Colonic mucosa (tissue), 4 donors: Measurements from ENCODE around the gene RAD1. TPM values are rescaled to one million over a fixed set of nuclear protein-coding genes. Genes with fewer than 3 reads are reported as not detected.

Experiments
- DNase-seq: peaks from one replicate; pipeline ENCODE4 v3.0.0-alpha.2; 2020
- H3K27ac ChIP-seq: fragments of 200-600 bp; one replicate; pipeline ENCODE4 v1.8.0; 2021
- H3K27me3 ChIP-seq: fragments of 200-600 bp; one replicate; pipeline ENCODE4 v1.8.0; 2021
- H3K36me3 ChIP-seq: fragments of 200-600 bp; one replicate; pipeline ENCODE4 v1.8.0; 2021
- H3K4me1 ChIP-seq: fragments of 200-600 bp; one replicate; pipeline ENCODE4 v1.8.0; 2021; ENCODE audit warnings: mild to moderate bottlenecking
- H3K4me3 ChIP-seq: fragments of 200-600 bp; one replicate; pipeline ENCODE4 v1.8.0; 2021
- H3K9ac ChIP-seq, 2 donors: one replicate each; pipeline ENCODE4 v1.7.0; 2013; ENCODE audit warnings: control low read depth in 2 of 2, low read depth in 2 of 2, low read length in 2 of 2
- H3K9me3 ChIP-seq: fragments of 200-600 bp; one replicate; pipeline ENCODE4 v1.8.0; 2021
- intact Hi-C: fragments of 100-400 bp; cut with DNase I; formaldehyde crosslinking; loops from one replicate; pipeline ENCODE4 v1.14.1; 2022
- total RNA-seq, 2 donors: library from RNA; stranded (reverse); fragmentation: NEBNext Ultra II Directional in 1 of 2; extraction: Animal tissue kit (Norgen Biotek cat#: 25700) in 1 of 2; gene quantifications; one replicate each; pipeline ENCODE4 v1.2.1, GENCODE V29; 2021
- TF ChIP-seq, protein P1 (sequence below): fragments of 200-600 bp; IDR thresholded peaks from one replicate; pipeline ENCODE4 v1.8.0; 2022; ENCODE audit warnings: antibody characterized with exemption, mild to moderate bottlenecking
- donor health status: healthy.
- donor health status: DM: no; HTN: no; CAD: no.
- donor health status: DM: no; HTN: no; CAD: no.

Gene RAD1, protein sequence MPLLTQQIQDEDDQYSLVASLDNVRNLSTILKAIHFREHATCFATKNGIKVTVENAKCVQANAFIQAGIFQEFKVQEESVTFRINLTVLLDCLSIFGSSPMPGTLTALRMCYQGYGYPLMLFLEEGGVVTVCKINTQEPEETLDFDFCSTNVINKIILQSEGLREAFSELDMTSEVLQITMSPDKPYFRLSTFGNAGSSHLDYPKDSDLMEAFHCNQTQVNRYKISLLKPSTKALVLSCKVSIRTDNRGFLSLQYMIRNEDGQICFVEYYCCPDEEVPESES
- 10 to 100 TPM; 12.6 to 17.4 TPM for total RNA-seq

DNA sequence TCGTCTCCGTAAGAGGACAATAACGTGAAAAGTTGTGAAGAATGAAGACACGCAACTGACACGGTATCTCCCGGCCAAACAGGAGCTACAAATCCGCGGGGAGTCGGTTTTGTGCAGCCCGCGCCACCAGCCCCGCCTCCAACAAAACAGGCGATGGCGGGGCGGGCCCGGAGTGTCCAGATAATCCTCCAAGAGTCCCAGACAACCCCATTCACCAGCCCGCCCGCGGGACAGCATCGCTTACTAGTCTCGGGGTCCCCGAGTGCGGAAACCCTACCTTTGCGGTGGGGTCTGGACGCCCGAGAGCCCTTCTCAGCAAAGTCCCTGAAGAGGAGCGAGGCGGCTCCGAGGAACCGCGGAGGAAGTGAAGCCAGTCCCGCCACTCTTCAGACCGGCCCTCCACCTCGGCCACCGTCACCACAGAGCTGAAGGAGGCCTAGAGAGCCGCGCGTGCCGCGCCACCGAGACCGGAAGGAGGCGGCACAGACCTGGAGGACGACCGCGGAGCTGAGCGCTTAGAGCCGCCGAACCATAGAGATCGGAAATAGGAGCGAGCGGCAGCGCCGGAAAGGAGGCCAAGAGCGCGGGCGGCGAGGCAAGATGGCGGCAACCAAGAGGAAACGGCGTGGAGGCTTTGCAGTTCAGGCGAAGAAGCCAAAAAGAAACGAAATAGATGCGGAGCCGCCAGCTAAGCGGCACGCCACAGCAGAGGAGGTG is at the start of gene RAD1, which contains the start of gene BRIX1:
Gene RAD1, minus strand, starts transcription at position 366 of the 717 bp plus-strand sequence. CDS start 612 bp downstream, outside the sequence.
Gene BRIX1, plus strand, starts transcription at position 573 of the 717 bp plus-strand sequence. Its CDS starts 28 bp downstream, at position 601.
- Histone ChIP-seq H3K4me3 (peak within 1 kb of the TSS; percentile 99), H3K9ac (peak within 1 kb of the TSS; percentile 75 to 95), H3K9me3 (no peaks in the 10 kb centered on the region), H3K36me3 (no peaks in the 10 kb centered on the region), H3K4me1 (peaks cover 20% of the 10 kb centered on the region), H3K27ac (peak within 1 kb of the TSS; percentile 93), H3K27me3 (no peaks in the 10 kb centered on the region)
- peak; percentile 97 for DNase-seq
- TF ChIP-seq, protein P1, sequence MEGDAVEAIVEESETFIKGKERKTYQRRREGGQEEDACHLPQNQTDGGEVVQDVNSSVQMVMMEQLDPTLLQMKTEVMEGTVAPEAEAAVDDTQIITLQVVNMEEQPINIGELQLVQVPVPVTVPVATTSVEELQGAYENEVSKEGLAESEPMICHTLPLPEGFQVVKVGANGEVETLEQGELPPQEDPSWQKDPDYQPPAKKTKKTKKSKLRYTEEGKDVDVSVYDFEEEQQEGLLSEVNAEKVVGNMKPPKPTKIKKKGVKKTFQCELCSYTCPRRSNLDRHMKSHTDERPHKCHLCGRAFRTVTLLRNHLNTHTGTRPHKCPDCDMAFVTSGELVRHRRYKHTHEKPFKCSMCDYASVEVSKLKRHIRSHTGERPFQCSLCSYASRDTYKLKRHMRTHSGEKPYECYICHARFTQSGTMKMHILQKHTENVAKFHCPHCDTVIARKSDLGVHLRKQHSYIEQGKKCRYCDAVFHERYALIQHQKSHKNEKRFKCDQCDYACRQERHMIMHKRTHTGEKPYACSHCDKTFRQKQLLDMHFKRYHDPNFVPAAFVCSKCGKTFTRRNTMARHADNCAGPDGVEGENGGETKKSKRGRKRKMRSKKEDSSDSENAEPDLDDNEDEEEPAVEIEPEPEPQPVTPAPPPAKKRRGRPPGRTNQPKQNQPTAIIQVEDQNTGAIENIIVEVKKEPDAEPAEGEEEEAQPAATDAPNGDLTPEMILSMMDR = no peak
- intact Hi-C loops = no loop called here

DNA sequence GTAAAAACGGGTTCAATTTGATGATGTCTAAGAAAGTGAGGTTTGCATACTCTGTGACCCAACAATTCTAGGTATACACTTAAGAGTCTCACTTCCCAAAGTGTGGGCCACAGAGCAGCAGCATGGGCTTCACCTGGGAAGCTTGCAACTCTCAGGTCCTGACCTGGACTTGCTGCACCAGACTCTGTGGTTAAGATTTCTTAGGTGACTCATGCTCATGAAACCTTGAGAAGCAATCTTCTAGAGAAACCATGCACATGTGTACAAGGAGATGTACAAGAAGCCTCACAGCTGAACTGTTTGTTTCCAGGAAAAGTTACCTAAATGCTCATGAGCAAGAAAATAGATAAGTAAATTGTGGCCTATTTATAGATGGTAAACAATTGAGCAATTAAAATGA is 44.0 kb upstream of the RAD1 start:
- Histone ChIP-seq H3K4me1 (no peaks in the 10 kb centered on the region), H3K36me3 (no peaks in the 10 kb centered on the region), H3K9ac (no peak overlapping the region), H3K27ac (no peak overlapping the region), H3K27me3 (no peaks in the 10 kb centered on the region), H3K9me3 (no peaks in the 10 kb centered on the region), H3K4me3 (no peak overlapping the region)
- intact Hi-C loops = no loop called here
- TF ChIP-seq, protein P1 = no peak
- DNase-seq = no peak

DNA sequence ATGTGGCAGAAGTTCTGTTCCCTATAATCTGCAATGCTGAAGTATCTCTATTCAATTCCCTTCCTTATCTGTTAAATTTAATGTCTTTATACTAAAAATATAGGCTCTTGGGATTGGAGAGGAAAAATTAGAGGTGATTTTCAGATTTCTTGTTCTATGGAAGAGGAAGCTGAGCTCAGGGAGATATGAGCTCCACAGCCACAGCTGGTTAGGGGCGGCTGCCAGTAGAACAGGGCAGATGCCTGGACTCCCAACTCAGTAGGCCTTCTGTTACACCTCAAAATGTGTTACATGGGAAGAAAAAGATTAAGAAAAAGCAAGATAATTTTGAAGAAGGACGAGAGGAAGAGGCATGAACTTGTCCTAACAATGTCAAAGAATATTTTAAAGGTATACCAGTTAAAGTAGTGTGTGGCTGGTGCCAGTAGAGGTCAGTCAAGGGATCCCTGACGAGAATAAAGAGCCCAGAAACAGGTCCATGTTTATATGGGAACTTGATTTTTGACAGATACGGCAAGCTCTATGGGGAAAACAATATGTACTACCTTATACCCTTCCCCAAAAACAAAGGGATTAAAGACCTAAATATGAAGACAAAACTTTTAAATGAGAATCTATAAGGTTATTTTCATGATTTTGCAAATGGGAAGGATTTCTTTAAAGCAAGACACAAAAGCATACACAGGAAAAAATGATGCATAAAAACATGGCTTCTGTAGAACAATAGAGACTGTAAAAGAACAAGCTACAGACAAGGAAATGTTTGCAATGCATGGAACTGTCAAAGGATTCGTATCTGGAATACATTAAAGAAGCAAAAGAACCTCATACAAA is 42.8 kb upstream of the RAD1 start:
- Histone ChIP-seq H3K27ac (no peak overlapping the region), H3K9ac (no peak overlapping the region), H3K4me1 (no peaks in the 10 kb centered on the region), H3K27me3 (no peaks in the 10 kb centered on the region), H3K9me3 (no peaks in the 10 kb centered on the region), H3K36me3 (no peaks in the 10 kb centered on the region), H3K4me3 (no peak overlapping the region)
- TF ChIP-seq, protein P1 = peak; percentile 25
- intact Hi-C loops = no loop called here
- peak; percentile 28 for DNase-seq

DNA sequence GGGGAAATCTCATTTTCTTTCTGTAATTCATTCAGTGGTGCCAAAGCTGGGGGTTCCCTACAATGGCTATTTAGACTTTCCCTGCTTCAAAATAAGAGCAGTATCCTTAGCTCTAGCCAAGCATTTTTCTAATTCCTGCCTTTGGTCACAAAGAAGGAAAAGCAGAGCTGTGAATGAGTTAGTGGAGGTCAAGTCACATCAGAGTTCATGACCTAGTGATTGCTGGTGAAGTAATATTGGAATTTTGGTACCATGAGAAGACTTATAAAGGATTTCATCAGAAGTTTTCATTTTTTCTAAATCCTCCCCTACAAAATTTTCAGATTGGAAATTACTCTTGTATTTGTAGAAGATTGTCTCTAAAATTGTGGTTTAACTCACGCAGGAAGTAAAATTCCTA is 42.0 kb upstream of the RAD1 start:
- Histone ChIP-seq H3K36me3 (no peaks in the 10 kb centered on the region), H3K27me3 (no peaks in the 10 kb centered on the region), H3K9me3 (no peaks in the 10 kb centered on the region), H3K27ac (no peak overlapping the region), H3K9ac (no peak overlapping the region), H3K4me3 (no peak overlapping the region), H3K4me1 (no peaks in the 10 kb centered on the region)
- DNase-seq = no peak
- intact Hi-C loops = no loop called here
- TF ChIP-seq, protein P1 = no peak

DNA sequence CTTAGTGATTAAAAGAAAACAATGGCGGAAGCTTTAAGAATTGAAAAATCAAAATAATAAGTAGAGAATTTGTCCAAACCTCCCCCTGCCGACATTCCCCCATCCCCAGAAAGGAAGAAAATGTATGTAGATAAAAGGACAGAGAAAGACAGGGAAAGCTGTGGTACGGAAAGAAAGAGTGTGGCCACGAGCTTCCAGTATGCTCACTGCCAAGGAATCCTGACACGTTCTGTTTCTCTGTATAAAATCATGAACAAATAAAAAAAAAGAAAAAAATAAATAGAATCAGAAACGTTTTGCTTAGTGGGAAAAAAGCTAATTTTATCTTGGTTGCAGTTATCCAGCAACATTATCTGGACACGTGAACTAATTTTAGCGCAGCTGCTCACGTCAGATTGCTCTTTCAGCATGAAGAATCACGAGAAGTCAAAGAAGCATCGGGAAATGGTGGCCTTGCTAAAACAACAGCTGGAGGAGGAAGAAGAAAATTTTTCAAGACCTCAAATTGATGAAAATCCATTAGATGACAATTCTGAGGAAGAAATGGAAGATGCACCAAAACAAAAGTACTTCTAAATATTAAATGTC is 29.2 kb upstream of the RAD1 start:
- TF ChIP-seq, protein P1 = no peak
- no peak overlapping the region for H3K4me3 ChIP-seq
- DNase-seq = no peak
- no peaks in the 10 kb centered on the region for H3K27me3 ChIP-seq
- H3K36me3 ChIP-seq = peaks cover 7% of the 10 kb centered on the region
- no peak overlapping the region for H3K9ac ChIP-seq
- no peaks in the 10 kb centered on the region for H3K9me3 ChIP-seq
- intact Hi-C loops = no loop called here
- H3K4me1 ChIP-seq = no peaks in the 10 kb centered on the region
- H3K27ac ChIP-seq = no peak overlapping the region
